ENCODE data around the gene RPS19. TPM values are rescaled to one million over a fixed set of nuclear protein-coding genes. Genes with fewer than 3 reads are reported as not detected.

RPS19 gene
- polyA plus RNA-seq, 2 of the 4 experiments (the other 2 are of a cell fraction) = 3,564 to 7,778 TPM

DNA sequence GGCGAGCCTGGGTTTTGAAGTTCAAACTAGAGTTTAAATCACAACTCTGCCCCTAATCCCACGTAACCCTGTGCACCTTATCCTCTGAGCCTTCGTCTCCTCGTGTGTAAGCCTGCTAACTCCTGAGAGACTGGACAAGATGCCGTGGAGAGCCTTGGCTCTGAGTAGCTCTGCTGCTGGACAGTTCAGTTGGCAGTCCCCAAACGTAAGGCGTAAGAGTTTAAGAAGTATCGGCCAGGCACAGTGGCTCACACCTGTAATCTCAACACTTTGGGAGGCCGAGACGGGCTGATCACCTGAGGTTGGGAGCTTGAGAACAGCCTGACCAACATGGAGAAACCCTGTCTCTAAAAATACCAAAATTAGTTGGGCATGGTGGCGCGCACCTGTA is 12.3 kb downstream of the RPS19 start (continued):
- TF ChIP-seq PHF8 (IDR thresholded peaks at IDR 0.05; ENCODE audit: borderline replicate concordance, low read depth) (no peak), ZC3H11A (IDR thresholded peaks at IDR 0.05) (no peak)
- TF ChIP-seq, protein P1, sequence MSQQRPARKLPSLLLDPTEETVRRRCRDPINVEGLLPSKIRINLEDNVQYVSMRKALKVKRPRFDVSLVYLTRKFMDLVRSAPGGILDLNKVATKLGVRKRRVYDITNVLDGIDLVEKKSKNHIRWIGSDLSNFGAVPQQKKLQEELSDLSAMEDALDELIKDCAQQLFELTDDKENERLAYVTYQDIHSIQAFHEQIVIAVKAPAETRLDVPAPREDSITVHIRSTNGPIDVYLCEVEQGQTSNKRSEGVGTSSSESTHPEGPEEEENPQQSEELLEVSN (IDR thresholded peaks at IDR 0.05; ENCODE audit: borderline replicate concordance, low read depth) = no peak; the same call in 1 of the 2 replicates

DNA sequence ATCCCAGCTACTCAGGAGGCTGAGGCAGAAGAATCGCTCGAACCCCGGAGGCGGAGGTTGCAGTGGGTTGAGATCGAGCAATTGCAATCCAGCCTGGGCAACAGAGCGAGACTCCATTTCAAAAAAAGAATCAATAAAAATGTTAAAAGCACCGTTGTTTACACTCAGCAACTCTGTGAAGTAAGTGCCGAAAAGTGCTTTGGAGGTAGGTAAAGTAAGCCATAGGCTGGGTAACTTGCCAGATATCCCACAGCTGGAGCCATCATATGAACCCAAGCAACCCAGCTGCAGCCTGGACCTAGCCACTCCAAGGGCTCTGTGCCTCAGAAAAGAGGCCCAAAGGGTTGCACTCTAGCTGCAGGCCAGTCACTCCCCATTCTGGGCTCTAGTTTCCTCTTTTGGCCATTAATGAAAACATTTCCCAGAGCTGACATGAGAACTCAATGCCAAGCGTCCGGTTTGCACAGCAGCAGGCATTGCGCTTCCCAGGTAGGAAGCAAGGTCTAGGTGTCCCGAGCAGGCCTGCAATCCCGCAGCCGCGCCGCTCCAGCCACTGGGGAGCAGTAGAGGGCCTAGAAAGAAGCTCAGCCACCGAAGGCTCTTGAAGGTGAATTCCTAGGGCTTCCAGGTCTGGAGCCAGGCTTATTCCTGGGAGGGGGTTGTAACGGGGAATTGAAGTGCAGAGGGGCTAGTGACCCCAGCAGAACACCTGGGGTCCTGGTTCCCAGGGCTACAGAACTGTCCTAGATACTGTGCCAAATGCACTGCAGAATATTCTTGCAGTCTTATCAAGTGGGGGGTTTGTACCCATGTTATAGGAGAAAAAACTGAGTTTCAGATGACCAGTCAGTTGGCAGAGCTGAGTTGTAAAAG is 13.0 kb downstream of the RPS19 start:
- Histone ChIP-seq H3K4me2 (no peak overlapping the region), H3K4me3 (no peak overlapping the region), H3K9me3 (no peaks in the 10 kb centered on the region), H3K27ac (no peak overlapping the region), H3K4me1 (peaks cover 35% of the 10 kb centered on the region)
- FAIRE-seq = peak; percentile 94
- ChIA-PET CTCF (interaction anchor here (0.7 to 8.4 kb wide), 28 partner anchors 9 to 373 kb away, joined by 3 to 87 read pairs (median 8); partner anchors contain the start of genes ARHGEF1, ERFL, RABAC1 and RPS19), POLR2A (interaction anchor here (0.5 to 5.0 kb wide), 13 partner anchors 9 to 1131 kb away, joined by 3 to 102 read pairs (median 5); partner anchors contain the start of genes ARHGEF1, ERFL, RABAC1 and RPS19)
- peak; percentile 63 to 79 for ATAC-seq
- peak; percentile 90 to 94 for DNase-seq (ENCODE audit: low read depth in 1 of 2, low spot score in 1 of 2)
- 50% methylated on average over 18 of the region's 18 CpGs for WGBS (ENCODE audit: missing lambda C conversion rate)
- TF ChIP-seq MAZ (IDR thresholded peaks at IDR 0.05; ENCODE audit: borderline replicate concordance, low read depth, low read length) = 0 out of 2 replicates have a peak, but pooled peaks have one; percentile 28
- TF ChIP-seq, protein P2, sequence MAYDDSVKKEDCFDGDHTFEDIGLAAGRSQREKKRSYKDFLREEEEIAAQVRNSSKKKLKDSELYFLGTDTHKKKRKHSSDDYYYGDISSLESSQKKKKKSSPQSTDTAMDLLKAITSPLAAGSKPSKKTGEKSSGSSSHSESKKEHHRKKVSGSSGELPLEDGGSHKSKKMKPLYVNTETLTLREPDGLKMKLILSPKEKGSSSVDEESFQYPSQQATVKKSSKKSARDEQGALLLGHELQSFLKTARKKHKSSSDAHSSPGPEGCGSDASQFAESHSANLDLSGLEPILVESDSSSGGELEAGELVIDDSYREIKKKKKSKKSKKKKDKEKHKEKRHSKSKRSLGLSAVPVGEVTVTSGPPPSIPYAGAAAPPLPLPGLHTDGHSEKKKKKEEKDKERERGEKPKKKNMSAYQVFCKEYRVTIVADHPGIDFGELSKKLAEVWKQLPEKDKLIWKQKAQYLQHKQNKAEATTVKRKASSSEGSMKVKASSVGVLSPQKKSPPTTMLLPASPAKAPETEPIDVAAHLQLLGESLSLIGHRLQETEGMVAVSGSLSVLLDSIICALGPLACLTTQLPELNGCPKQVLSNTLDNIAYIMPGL (CRISPR knock-in tag; IDR thresholded peaks at IDR 0.05; ENCODE audit: borderline replicate concordance) = 0 out of 2 replicates have a peak, but pooled peaks have one; percentile 73
- TF ChIP-seq, protein P3, sequence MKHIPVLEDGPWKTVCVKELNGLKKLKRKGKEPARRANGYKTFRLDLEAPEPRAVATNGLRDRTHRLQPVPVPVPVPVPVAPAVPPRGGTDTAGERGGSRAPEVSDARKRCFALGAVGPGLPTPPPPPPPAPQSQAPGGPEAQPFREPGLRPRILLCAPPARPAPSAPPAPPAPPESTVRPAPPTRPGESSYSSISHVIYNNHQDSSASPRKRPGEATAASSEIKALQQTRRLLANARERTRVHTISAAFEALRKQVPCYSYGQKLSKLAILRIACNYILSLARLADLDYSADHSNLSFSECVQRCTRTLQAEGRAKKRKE (CRISPR knock-in tag; IDR thresholded peaks at IDR 0.05; ENCODE audit: low read depth) = peak; percentile 70; the same call in 1 of the 2 replicates
- TF ChIP-seq RAD21 (conservative IDR thresholded peaks at IDR 0.05 in 1 of 2, IDR thresholded peaks at IDR 0.05 in 1 of 2) = peak; percentile 87
- peak in 1 of 2 experiments; percentile 59; a peak in 1 of 4 replicates for TF ChIP-seq CEBPB (IDR thresholded peaks at IDR 0.05)
- no peak for TF ChIP-seq ZFP36 (IDR thresholded peaks at IDR 0.05; ENCODE audit: borderline replicate concordance, partially characterized antibody)
- TF ChIP-seq TP53 (CRISPR knock-in tag; IDR thresholded peaks at IDR 0.05) = peak; percentile 96
- TF ChIP-seq, protein P4, sequence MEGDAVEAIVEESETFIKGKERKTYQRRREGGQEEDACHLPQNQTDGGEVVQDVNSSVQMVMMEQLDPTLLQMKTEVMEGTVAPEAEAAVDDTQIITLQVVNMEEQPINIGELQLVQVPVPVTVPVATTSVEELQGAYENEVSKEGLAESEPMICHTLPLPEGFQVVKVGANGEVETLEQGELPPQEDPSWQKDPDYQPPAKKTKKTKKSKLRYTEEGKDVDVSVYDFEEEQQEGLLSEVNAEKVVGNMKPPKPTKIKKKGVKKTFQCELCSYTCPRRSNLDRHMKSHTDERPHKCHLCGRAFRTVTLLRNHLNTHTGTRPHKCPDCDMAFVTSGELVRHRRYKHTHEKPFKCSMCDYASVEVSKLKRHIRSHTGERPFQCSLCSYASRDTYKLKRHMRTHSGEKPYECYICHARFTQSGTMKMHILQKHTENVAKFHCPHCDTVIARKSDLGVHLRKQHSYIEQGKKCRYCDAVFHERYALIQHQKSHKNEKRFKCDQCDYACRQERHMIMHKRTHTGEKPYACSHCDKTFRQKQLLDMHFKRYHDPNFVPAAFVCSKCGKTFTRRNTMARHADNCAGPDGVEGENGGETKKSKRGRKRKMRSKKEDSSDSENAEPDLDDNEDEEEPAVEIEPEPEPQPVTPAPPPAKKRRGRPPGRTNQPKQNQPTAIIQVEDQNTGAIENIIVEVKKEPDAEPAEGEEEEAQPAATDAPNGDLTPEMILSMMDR (IDR thresholded peaks at IDR 0.05) = peak; percentile 94
- TF ChIP-seq RARB (CRISPR knock-in tag; IDR thresholded peaks at IDR 0.05) = peak; percentile 97
- TF ChIP-seq, protein P5, sequence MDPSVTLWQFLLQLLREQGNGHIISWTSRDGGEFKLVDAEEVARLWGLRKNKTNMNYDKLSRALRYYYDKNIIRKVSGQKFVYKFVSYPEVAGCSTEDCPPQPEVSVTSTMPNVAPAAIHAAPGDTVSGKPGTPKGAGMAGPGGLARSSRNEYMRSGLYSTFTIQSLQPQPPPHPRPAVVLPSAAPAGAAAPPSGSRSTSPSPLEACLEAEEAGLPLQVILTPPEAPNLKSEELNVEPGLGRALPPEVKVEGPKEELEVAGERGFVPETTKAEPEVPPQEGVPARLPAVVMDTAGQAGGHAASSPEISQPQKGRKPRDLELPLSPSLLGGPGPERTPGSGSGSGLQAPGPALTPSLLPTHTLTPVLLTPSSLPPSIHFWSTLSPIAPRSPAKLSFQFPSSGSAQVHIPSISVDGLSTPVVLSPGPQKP (IDR thresholded peaks at IDR 0.05; ENCODE audit: low read depth, low read length) = no peak
- no peak for TF ChIP-seq NR3C1 (IDR thresholded peaks at IDR 0.05)
- no peak for TF ChIP-seq ZC3H11A (IDR thresholded peaks at IDR 0.05)
- no peak for TF ChIP-seq NPAS2 (CRISPR knock-in tag; IDR thresholded peaks at IDR 0.05; ENCODE audit: borderline replicate concordance)
- TF ChIP-seq HOXB13 (CRISPR knock-in tag; IDR thresholded peaks at IDR 0.05; ENCODE audit: low read depth) = peak; percentile 26; the same call in 1 of the 2 replicates
- no peak for TF ChIP-seq FOSL2 (IDR thresholded peaks at IDR 0.05)
- peak; percentile 32 for TF ChIP-seq FOSL2 (CRISPR knock-in tag; IDR thresholded peaks at IDR 0.05)
- no peak for TF ChIP-seq KDM5A (IDR thresholded peaks at IDR 0.05)
- TF ChIP-seq TFCP2L1 (CRISPR knock-in tag; IDR thresholded peaks at IDR 0.05) = peak; percentile 98
- no peak for TF ChIP-seq NFE2L2 (conservative IDR thresholded peaks at IDR 0.05; ENCODE audit: low read length)
- 0 out of 2 replicates have a peak, but pooled peaks have one; percentile 43 for TF ChIP-seq FOXS1 (CRISPR knock-in tag; IDR thresholded peaks at IDR 0.05)
- peak; percentile 99 for TF ChIP-seq POLR2AphosphoS2 (conservative IDR thresholded peaks at IDR 0.05; ENCODE audit: low read length)
- TF ChIP-seq HEYL (CRISPR knock-in tag; IDR thresholded peaks at IDR 0.05) = no peak
- TF ChIP-seq MYC (IDR thresholded peaks at IDR 0.05; ENCODE audit: borderline replicate concordance, low read length) = 0 out of 2 replicates have a peak, but pooled peaks have one; percentile 36
- TF ChIP-seq RFX5 (IDR thresholded peaks at IDR 0.05) = no peak
- TF ChIP-seq HOXA7 (CRISPR knock-in tag; IDR thresholded peaks at IDR 0.05) = peak; percentile 99
- TF ChIP-seq RNF2 (IDR thresholded peaks at IDR 0.05; ENCODE audit: borderline replicate concordance, low read depth) = no peak
- TF ChIP-seq EHF (CRISPR knock-in tag; IDR thresholded peaks at IDR 0.05) = peak; percentile 90; the same call in 1 of the 2 replicates
- TF ChIP-seq CHD2 (IDR thresholded peaks at IDR 0.05; ENCODE audit: low read length, partially characterized antibody) = peak; percentile 18
